ENCODE measurements around the gene BMPR1A. TPM values are rescaled to one million over a fixed set of nuclear protein-coding genes. Genes with fewer than 3 reads are reported as not detected.

Gene BMPR1A
- total RNA-seq, 4 donors from 2014 or later, result 5.2 to 40.2 (median 26.0) TPM

DNA sequence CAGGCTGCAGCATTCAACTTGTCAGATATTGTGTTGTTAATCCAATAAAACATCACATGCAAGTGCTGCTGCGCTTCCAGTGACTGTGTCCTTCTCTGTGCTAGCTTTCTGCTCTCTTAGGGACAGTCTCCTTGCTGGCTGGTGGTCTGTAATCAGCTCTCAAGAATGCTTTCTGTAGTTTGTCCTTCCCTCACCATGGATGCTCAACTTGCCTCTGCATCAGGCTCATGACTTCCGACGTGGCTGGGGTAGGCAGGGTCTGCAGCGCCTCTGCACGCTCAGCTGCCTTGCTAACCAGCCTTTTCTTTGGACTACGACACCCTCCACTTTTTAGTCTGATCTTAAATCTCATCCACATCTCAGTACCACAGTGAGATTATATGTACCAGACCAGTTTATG lies 142.7 kb downstream of the BMPR1A start:
- H3K4me1 ChIP-seq, result peaks cover 0 to 21% (median 3%) of the 10 kb centered on the region in 3 donors
- TF ChIP-seq, protein P1, sequence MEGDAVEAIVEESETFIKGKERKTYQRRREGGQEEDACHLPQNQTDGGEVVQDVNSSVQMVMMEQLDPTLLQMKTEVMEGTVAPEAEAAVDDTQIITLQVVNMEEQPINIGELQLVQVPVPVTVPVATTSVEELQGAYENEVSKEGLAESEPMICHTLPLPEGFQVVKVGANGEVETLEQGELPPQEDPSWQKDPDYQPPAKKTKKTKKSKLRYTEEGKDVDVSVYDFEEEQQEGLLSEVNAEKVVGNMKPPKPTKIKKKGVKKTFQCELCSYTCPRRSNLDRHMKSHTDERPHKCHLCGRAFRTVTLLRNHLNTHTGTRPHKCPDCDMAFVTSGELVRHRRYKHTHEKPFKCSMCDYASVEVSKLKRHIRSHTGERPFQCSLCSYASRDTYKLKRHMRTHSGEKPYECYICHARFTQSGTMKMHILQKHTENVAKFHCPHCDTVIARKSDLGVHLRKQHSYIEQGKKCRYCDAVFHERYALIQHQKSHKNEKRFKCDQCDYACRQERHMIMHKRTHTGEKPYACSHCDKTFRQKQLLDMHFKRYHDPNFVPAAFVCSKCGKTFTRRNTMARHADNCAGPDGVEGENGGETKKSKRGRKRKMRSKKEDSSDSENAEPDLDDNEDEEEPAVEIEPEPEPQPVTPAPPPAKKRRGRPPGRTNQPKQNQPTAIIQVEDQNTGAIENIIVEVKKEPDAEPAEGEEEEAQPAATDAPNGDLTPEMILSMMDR (IDR thresholded peaks at IDR 0.05), result no peak
- no peak for TF ChIP-seq POLR2A (IDR thresholded peaks at IDR 0.05)
- WGBS, 2 donors, result 68% methylated on average over 6 of the region's 6 CpGs
- no peak for DNase-seq
- H3K4me3 ChIP-seq, result no peak overlapping the region
- H3K9me3 ChIP-seq, result no peaks in the 10 kb centered on the region
- peaks cover 0 to 36% (median 0%) of the 10 kb centered on the region in 3 donors for H3K36me3 ChIP-seq
- H3K27me3 ChIP-seq, result no peaks in the 10 kb centered on the region
- H3K27ac ChIP-seq, result peak overlapping the region in 2 of 4 donors; percentile 10 to 32
- intact Hi-C loops (cut with DNase I), result loop anchor here (5.0 kb wide), 1 partner anchor 207 kb away; no protein-coding TSS in a partner anchor

DNA sequence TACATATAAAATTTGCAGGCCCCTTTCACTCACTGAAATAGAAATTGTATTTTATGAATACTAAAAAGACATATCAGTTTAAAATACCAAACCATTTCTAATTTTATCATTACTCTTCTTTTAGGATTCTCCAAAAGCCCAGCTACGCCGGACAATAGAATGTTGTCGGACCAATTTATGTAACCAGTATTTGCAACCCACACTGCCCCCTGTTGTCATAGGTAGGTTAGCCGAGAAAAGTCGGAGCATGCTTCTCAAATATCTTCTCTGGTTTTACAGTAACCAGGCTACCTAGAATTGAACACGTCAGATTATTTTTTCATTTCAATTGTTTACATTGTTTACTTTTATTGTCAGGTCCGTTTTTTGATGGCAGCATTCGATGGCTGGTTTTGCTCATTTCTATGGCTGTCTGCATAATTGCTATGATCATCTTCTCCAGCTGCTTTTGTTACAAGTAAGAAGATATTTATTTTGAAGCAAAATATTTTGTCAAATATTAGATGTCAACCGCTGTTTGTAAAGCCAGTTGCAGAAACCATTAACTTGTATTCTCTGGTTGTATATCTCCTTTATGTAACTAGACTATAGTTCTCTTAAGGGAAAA lies 143.4 kb downstream of the BMPR1A start:
- peak overlapping the region in 1 of 4 donors; percentile 32 for H3K27ac ChIP-seq
- no peaks in the 10 kb centered on the region for H3K27me3 ChIP-seq

DNA sequence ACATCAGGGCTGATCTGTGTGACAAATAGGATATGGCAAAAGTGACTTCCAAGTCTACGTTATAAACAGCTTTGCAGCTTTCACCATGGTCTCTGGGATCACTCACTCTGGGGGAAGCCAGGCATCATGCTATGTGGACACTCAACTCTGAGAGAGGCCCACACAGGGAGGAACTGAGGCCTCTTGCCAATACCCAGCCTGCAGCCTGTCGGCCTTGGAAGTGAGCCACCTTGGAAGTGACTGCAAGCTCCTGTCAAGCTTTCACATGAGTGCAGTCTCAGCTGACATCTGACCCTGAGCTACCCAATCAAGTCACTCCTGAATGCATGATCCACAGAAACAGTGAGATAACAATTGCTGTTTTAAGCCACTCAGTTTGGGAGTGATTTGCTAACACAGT lies 144.5 kb downstream of the BMPR1A start:
- no peak for TF ChIP-seq POLR2A (IDR thresholded peaks at IDR 0.05)
- TF ChIP-seq, protein P1 (IDR thresholded peaks at IDR 0.05), result no peak
- Histone ChIP-seq H3K4me3 (no peak overlapping the region), H3K36me3 (peaks cover 0 to 54% (median 3%) of the 10 kb centered on the region in 3 donors), H3K27me3 (no peaks in the 10 kb centered on the region), H3K27ac (peak overlapping the region in 2 of 4 donors; percentile 11 to 19), H3K4me1 (peaks cover 0 to 21% (median 3%) of the 10 kb centered on the region in 3 donors), H3K9me3 (peaks cover 0 to 2% (median 0%) of the 10 kb centered on the region in 3 donors)
- no peak for DNase-seq
- intact Hi-C loops (cut with DNase I), result no loop called here
- 46% methylated on average over 2 of the region's 2 CpGs; no CpG with 5 or more reads in 1 of the 2 donors for WGBS, 2 donors

More for the DNA sequence above, 143.4 kb downstream of the BMPR1A start:
- H3K36me3 ChIP-seq, result peaks cover 0 to 42% (median 0%) of the 10 kb centered on the region in 3 donors
- intact Hi-C loops (cut with DNase I), result loop anchor here (5.0 kb wide), 1 partner anchor 207 kb away; no protein-coding TSS in a partner anchor
- DNase-seq, result no peak
- 9 to 11% methylated on average over 9 of the region's 9 CpGs for WGBS, 2 donors
- H3K9me3 ChIP-seq, result no peaks in the 10 kb centered on the region
- TF ChIP-seq, protein P1 (IDR thresholded peaks at IDR 0.05), result peak; percentile 52 to 78 (median 67)
- no peak for TF ChIP-seq POLR2A (IDR thresholded peaks at IDR 0.05)
- no peak overlapping the region for H3K4me3 ChIP-seq
- H3K4me1 ChIP-seq, result peaks cover 0 to 21% (median 3%) of the 10 kb centered on the region in 3 donors

DNA sequence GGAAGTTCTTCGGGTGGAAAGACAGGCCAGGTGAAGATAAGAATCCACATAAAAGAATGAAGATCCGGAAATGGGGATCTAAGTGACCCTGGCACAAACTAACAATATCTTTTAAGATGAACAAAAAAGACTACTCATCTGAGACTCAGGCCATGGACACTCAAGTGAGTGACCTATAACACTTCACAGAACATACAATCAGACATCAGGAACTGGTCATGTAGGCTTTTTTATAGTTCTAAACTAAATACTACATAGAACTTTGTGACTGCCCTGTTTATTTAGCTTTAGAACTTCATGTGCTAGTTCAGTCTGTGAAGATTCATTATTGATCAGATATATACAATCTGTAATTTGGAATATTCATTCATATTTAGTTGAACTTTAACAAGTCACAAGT lies 148.2 kb downstream of the BMPR1A start:
- Histone ChIP-seq H3K36me3 (peaks cover 0 to 76% (median 4%) of the 10 kb centered on the region in 3 donors), H3K4me3 (no peak overlapping the region), H3K4me1 (peaks cover 0 to 12% (median 3%) of the 10 kb centered on the region in 3 donors), H3K9me3 (peaks cover 0 to 5% (median 0%) of the 10 kb centered on the region in 3 donors), H3K27me3 (no peaks in the 10 kb centered on the region), H3K27ac (no peak overlapping the region)
- DNase-seq, result no peak
- intact Hi-C loops (cut with DNase I), result no loop called here
- TF ChIP-seq POLR2A (IDR thresholded peaks at IDR 0.05), result no peak
- TF ChIP-seq, protein P1 (IDR thresholded peaks at IDR 0.05), result no peak
- 83 to 88% methylated on average over 2 of the region's 2 CpGs for WGBS, 2 donors

DNA sequence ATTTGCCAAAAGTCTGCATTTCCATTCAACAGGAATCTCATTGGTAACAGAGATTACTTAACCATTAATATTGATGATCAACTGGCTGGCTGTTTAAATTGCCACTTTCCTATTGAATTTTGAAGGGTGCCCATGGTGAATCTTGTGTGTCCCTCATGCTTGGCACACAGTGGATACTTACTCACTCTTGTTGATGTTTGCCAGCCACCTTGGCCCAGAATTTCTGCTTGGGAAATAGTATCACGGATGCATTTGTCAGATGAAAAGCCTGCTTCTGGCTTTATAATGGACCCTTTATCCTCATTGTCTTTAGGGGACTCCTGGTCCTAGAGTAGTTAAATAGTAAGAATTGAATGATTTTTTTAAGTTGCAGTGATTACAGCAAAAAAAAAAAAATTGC lies 149.0 kb downstream of the BMPR1A start:
- Histone ChIP-seq H3K27ac (no peak overlapping the region), H3K9me3 (peaks cover 0 to 5% (median 0%) of the 10 kb centered on the region in 3 donors), H3K27me3 (no peaks in the 10 kb centered on the region), H3K4me1 (peaks cover 0 to 8% (median 3%) of the 10 kb centered on the region in 3 donors), H3K36me3 (peaks cover 0 to 76% (median 4%) of the 10 kb centered on the region in 3 donors), H3K4me3 (no peak overlapping the region)
- no peak for TF ChIP-seq POLR2A (IDR thresholded peaks at IDR 0.05)
- TF ChIP-seq, protein P1 (IDR thresholded peaks at IDR 0.05), result no peak
- intact Hi-C loops (cut with DNase I), result no loop called here
- DNase-seq, result no peak
- 57 to 67% methylated on average over 1 of the region's 1 CpG for WGBS, 2 donors

All from esophagus squamous epithelium (tissue), 5 donors.